Fibroblast of skin of left biceps (primary cell): ENCODE results near the gene CEP295NL.
"Not testable (repeated sequence)": the region's sequence is repeated elsewhere in the genome, so short reads cannot be mapped to it uniquely, and the experiment has no call there.

Experiments
- DNase-seq, 2 experiments: peaks; one replicate each; pipeline ENCODE4 v3.0.0-alpha.2; 2013; ENCODE audit warnings: low read depth in 2 of 2

The CEP295NL gene

GRCh38 chr17:78888941-78889518 lies 14.0 kb downstream of the CEP295NL start:
- no peak for DNase-seq

DNA sequence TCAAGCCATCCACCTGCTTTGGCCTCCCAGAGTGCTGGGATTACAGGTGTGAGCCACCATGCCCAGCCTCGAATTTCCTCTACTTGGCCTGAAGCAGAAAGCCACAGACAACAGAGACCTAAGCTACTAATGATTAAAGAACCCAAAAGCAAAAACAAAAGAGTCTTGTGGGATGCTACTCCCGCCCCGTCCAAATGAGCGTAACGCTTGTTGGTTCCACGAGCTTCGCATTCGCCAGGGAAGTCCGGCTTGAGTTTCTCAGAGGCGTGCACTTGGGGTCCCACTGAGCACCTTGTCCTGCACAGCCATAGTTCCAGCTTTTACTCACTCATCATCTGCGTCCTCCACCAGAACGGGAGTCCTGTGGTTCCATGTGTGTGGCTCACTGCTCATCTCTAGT lies 16.0 kb downstream of the CEP295NL start:
- no peak for DNase-seq

GRCh38 chr17:78885956-78886355 lies 17.0 kb downstream of the CEP295NL start:
- no peak for DNase-seq

DNA sequence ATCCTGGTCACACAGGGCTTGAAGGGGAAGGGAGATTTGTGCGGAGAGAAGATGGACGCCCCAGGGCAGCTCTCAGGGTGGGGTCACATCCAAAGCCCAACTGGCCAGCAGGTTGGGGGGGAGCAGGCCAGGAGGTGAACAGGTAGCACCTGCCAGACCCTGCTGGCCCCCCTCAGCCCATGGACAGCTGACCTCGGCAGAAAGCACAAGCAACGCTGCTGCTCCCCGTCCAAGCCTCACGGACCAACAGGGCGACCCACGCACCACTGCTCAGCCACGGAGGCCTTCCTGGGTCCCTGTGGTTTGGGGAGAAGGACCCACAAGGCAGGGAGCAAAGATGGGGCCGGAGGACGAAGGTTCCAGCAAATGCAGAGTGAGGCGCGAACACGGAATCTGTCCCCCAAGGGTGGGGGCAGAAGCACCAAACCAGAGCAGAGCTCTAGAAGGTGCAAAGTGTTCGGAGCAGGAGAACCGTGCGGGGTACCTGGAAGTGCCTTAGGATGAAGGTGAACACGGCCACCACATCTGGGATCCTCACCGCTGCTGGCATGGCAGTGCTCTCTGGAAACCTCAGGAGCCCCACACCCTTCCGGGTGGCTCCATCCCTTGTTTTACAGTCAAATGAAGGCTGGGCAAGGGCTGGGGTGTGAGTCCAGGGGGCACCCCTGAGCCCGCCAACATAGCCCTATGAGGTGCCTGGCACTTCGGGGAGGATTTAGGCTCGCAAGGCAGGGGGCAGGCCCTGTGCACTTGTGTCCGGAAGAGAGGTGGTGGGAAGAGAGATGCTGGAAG lies 17.9 kb downstream of the CEP295NL start:
- no peak for DNase-seq

DNA sequence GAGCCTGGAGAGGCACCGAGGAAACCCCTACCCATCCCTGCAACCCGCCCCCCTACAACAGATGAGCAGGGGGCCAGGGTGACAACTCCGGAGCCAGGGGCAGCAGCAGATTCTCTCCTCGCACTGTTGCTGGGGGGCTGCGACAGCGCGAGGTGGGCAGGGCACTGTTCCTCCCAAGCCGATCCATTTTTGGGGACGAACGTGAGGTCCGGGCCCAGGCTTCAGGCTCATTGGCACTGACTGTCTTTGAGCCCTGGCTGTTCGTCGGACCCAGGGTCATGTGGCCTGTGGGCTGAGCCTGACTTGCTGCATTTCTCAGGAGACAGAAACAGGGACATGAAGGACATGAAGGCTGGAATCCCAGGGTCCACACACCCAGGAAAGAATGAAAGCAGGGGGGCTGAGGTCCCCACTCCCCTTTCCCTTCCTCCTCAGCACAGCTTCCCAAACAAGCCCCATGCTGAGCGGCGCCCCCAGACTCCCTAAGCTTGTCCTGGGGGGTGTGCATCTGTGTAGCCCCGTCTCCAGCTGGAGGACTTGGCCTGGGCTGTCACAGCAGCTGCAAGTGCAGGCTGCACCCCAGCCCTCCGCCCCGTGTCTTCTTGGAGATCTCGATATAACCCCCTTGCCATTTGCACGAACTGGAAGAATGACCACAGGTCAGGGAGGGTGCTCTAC lies 18.7 kb downstream of the CEP295NL start:
- DNase-seq: no peak

- peak; percentile 75 to 76 for DNase-seq
Observed at GRCh38 chr17:78883533-78884131, 19.4 kb downstream of the CEP295NL start.

DNA sequence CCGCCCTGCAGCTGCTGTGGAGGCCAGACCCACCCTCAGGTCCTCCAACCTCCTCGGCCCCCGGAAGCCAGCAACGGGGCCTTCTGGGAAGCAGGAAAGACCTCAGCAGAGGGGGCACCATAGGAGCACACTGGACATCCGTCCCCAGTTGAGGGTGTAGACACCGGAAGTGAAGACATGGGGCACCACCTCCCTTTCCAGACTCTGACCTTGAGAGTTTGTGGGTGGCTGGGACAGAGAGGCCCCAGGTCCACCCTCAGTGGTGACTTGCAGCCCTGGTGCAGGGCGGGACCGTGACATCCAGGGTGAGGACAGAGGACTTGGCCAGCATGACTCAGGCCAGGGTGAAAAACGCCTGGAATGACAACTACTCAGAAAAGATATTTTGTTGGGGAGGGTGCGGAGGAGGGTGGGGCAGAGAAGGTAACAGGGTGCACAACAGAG lies 19.9 kb downstream of the CEP295NL start:
- DNase-seq: peak in 1 of 2 experiments; percentile 41

- DNase-seq: peak in 1 of 2 experiments; percentile 47
Observed at GRCh38 chr17:78882540-78883088, 20.4 kb downstream of the CEP295NL start.

DNA sequence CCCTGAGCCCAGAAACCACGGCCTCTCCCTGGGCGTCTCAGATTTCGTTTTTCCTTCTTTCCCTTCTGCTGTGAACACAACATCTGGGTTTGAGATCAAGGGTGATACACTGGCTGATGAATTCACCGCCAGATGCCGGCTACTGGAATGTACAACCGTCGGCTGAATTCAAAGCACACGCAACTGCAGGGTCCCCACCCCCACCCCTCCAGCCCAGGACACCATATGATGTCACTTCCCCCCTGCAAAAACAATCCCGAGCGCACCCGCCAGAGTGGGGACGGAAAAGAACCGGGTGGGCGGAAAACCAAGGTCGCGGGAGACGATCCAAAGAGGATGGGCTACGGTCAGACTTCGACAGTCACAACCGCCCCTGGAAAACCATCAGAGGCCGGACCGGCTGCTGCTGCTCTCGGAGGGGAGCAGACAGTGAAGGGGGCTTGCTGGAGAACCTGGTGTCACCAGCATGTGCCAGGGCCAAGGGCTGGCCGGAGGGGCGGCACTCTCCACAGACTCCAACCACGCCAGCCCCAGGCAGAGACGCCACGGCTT lies 23.3 kb downstream of the CEP295NL start:
- DNase-seq: peak; percentile 87 to 89

GRCh38 chr17:78878871-78879527 lies 24.0 kb downstream of the CEP295NL start:
- DNase-seq: no peak

DNA sequence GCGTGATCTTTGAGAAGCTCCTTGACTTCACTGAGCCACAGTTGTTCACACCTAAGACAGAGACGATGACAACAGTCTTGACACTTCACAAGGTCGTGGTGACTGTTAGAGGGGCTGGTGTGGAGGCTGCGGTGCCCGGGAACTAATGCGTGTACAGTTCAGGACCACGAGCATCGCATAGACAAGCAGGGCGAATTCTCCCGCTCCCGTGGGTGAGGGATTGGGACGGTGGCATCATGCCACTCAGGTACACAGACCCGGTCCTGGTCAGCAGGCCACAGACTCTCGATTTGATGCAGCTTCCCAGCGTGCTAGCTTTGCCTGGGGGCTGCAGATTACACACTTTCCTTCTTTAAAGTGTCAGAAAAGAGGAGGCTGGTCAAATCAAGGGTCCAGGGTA lies 24.7 kb downstream of the CEP295NL start:
- no peak for DNase-seq

DNA sequence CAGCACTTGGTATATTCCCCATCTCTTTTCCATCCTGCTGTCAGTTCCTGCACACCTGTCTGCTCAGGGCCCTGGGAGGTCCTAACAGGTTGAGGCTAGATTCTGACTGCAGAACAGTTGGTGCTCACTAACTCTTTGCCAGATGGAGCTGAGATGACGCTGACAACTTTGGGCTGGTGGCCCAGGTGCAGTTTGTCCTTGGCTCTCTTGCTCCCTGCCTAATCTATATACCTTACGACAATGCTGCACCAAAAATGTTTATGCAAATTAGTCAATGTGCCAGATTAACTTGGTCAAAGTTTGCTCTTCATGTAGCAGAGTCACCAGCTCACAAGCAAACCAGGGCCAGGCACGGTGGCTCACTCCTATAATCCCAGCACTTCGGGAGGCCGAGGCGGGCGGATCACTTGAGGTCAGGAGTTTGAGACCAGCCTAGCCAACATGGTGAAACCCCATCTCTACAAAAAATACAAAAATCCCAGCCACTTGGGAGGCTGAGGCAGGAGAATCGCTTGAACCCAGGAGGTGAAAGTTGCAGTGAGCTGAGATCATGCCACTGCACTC lies 26.0 kb downstream of the CEP295NL start:
- DNase-seq: not testable (repeated sequence)

DNA sequence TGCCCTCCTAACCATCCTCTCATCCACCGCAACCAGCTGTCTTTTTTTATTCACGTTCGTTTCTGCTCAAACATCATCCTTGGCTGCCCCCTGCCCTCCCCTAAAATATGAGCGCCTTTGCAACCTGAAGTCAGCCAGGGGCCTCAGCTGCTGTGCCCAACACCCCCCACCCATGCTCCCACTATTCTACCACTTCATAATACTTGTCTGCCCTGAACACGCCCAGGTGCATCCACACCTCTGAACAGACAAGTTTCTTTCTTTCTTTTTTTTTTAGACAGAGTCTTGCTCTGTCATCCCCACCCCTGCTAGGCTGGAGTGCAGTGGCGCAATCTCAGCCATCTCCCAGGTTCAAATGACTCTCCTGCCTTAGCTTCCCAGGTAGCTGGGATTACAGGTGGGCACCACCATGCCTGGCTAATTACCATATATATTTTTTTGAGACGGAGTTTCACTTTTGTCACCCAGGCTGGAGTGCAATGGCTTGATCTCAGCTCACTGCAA lies 26.9 kb downstream of the CEP295NL start:
- DNase-seq: no peak

DNA sequence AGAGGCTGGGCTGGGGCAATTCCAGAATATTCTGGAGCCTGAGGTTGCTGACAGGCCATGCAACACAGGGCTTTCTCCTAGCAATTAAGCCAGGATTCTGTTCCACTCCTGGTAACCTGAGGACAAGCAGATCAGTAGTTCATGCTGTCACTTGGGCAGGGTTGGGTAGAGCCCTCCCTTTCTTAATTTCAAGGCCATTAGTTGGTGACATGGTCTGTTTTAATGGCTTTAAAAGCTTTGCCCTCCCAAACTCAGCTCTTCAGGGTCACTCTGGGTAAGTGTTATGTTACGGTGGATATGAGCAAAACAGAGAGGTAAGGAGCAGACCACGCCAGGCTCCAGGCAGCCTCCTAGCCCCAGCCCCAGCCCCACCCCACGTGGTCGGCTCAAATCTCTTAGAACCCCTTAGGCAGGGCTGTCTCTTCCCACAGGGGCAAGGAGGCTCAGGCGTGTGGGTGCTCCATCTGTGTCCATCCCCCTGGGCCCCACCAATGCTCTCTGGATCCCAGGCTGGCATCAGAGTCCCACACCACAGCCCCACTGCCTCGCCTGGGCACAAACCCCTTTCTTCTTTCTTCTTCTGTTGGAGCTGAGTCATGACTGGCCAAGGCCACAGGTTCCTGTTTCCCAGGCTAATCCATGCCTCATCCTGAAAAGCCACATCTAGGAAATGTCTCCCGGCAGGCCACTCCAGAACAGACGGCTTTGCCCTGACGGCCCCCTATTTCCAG lies 27.5 kb downstream of the CEP295NL start:
- DNase-seq: no peak

GRCh38 chr17:78873519-78874340 lies 29.3 kb downstream of the CEP295NL start:
- no peak for DNase-seq

DNA sequence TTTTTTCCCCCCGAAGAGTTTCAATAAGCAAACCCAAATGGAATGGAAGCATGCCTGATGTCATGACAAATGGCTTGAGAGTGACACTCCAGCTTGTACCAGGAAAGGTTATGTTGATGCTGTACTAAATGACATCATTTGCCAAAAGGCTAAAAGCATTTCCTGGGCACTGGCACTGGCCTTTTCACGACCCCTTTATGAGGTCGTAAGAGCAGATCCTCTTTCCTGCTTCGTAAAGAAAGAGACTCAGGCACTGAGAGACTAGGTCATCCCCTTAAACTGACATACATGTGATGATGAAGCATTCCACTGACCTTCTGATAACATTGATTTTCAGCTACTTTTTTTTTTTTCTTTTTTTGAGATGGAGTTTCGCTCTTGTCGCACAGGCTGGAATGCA lies 30.5 kb downstream of the CEP295NL start:
- DNase-seq: no peak

DNA sequence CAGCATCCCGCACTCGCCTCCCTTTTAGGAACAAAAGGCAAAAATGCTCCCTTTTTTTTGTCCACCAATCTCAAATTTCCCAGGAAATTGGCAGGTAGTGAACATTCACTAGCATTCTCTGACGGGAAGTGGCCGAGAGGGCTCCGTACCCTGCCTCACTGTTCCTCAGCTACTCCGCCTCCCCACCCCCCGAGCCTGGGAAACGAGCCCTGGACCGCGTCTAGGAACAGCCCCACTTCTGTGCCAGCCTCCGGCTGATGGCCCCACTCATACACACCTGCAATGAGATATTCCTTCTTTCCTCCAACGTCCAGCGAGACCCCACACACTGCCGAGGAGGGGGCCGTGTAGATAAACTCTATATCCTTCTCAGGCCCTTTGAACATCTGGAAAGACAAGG lies 32.4 kb downstream of the CEP295NL start:
- no peak for DNase-seq

DNA sequence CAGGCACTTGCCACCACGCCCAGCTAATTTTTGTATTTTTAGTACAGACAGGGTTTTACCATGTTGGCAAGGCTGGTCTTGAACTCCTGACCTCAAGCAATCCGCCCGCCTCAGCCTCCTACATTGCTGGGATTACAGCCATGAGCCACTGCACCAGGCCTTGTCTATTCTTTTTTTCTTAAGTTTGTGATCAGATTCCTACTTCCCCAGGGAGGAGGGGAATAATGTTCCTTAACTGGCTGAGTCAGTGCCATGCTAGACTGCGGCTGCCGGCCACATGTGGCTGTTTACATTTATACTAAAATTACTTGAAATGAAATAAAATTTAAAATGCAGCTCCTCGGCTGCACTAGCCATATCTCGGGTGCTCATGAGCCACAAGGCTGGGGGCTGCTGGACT lies 34.6 kb downstream of the CEP295NL start:
- DNase-seq: peak in 1 of 2 experiments; percentile 26

GRCh38 chr17:78867046-78867445 lies 36.0 kb downstream of the CEP295NL start:
- DNase-seq: not testable (repeated sequence)
